ENCODE measurements around the gene TULP1. TPM values are rescaled to one million over a fixed set of nuclear protein-coding genes. Genes with fewer than 3 reads are reported as not detected.
"Not testable (repeated sequence)": the region's sequence is repeated elsewhere in the genome, so short reads cannot be mapped to it uniquely, and the experiment has no call there.

The TULP1 gene
- total RNA-seq, 1 experiment from 2014 or later = not detected

- H3K4me1 ChIP-seq (ENCODE audit: control insufficient read depth in 1 of 2, insufficient read depth in 2 of 2, low read length in 2 of 2); BruUV-seq (replicated peaks); POLR2A ChIA-PET; H2AFZ ChIP-seq (ENCODE audit: low read depth, low read length, poor library complexity, severe bottlenecking); H3K79me2 ChIP-seq (ENCODE audit: insufficient read depth, low read length); H3K36me3 ChIP-seq (ENCODE audit: control insufficient read depth in 1 of 2, insufficient read depth in 2 of 2, low read length in 2 of 2); H3K27me3 ChIP-seq (ENCODE audit: insufficient read depth, low read length); H3K9me2 ChIP-seq (ENCODE audit: insufficient read depth); H3K4me3 ChIP-seq (replicated peaks in 1 of 2; ENCODE audit: low read depth in 1 of 2, low read length in 2 of 2); H4K20me1 ChIP-seq (ENCODE audit: insufficient read depth); H3K9ac ChIP-seq (ENCODE audit: low read length); H3K27ac ChIP-seq (ENCODE audit: low read depth, low read length); H3K4me2 ChIP-seq (ENCODE audit: low read length); intact Hi-C loops (cut with micrococcal nuclease); DNase-seq (ENCODE audit: low read depth, low spot score); H3K9me3 ChIP-seq (ENCODE audit: control insufficient read depth in 1 of 2, insufficient read depth in 1 of 2, low read depth in 1 of 2, low read length in 2 of 2); RAD21 ChIA-PET (ENCODE audit: low non-redundant PET in 1 of 2, low total read pairs in 2 of 2, uncharacterized antibody in 2 of 2, unreplicated experiment in 2 of 2): not testable (repeated sequence)
- ATAC-seq = peak; percentile 64
- CTCF ChIA-PET = interaction anchor here (0.7 kb wide), 1 partner anchor 253 kb away, joined by 4 read pairs; no protein-coding TSS in a partner anchor
- TF ChIP-seq CBX3 (IDR thresholded peaks at IDR 0.05; ENCODE audit: low read depth) (peak; percentile 40; the same call in 1 of the 2 replicates), RAD21 (IDR thresholded peaks at IDR 0.05; ENCODE audit: low read depth) (peak; percentile 66)
Measured at GRCh38 chr6:35515939-35516338, 3.2 kb upstream of the TULP1 start.

DNA sequence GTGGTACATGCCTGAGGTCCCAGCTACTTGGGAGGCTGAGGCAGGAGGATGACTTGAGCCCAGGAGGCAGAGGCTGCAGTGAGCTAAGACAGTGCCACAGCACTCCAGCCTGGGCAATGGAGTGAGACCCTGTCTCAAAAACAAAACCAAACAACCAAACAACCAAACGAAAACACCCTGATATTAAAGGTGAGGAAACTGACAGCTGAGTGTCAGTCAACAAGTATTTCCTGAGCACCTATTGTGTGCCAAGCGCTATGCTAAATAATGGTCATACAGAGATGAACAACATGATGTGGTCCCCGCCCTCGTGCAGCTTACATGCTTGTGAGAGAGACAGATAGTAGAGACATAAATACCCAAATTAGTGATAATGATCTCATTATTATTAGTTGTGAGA, 1.9 kb upstream of the TULP1 start:
- Histone ChIP-seq H3K4me2 (ENCODE audit: low read length) (no peak overlapping the region), H3K36me3 (ENCODE audit: control insufficient read depth in 1 of 2, insufficient read depth in 2 of 2, low read length in 2 of 2) (no peaks in the 10 kb centered on the region), H3K9me3 (ENCODE audit: control insufficient read depth in 1 of 2, insufficient read depth in 1 of 2, low read depth in 1 of 2, low read length in 2 of 2) (no peaks in the 10 kb centered on the region), H3K9ac (ENCODE audit: low read length) (no peak overlapping the region), H3K4me3 (replicated peaks in 1 of 2; ENCODE audit: low read depth in 1 of 2, low read length in 2 of 2) (no peak overlapping the region), H3K27ac (ENCODE audit: low read depth, low read length) (no peak overlapping the region), H3K79me2 (ENCODE audit: insufficient read depth, low read length) (no peaks in the 10 kb centered on the region), H3K27me3 (ENCODE audit: insufficient read depth, low read length) (no peaks in the 10 kb centered on the region), H4K20me1 (ENCODE audit: insufficient read depth) (no peaks in the 10 kb centered on the region), H2AFZ (ENCODE audit: low read depth, low read length, poor library complexity, severe bottlenecking) (no peak overlapping the region), H3K4me1 (ENCODE audit: control insufficient read depth in 1 of 2, insufficient read depth in 2 of 2, low read length in 2 of 2) (peaks cover 0 to 1% of the 10 kb centered on the region in 2 experiments; a peak in 2 of 4 replicates), H3K9me2 (ENCODE audit: insufficient read depth) (no peaks in the 10 kb centered on the region)
- no peak for TF ChIP-seq EZH2phosphoT487 (IDR thresholded peaks at IDR 0.05; ENCODE audit: borderline replicate concordance)
- no peak for TF ChIP-seq YY1 (IDR thresholded peaks at IDR 0.05; ENCODE audit: extremely low read depth, insufficient replicate concordance, low read depth, low read length)
- TF ChIP-seq SP1 (IDR thresholded peaks at IDR 0.05; ENCODE audit: low read depth) = no peak
- no peak for TF ChIP-seq CTCF (IDR thresholded peaks at IDR 0.05 in 2 of 3, conservative IDR thresholded peaks at IDR 0.05 in 1 of 3; ENCODE audit: borderline replicate concordance in 1 of 3, insufficient read depth in 1 of 3, low read depth in 2 of 3, low read length in 2 of 3)
- no peak for TF ChIP-seq ELF1 (IDR thresholded peaks at IDR 0.05; ENCODE audit: borderline replicate concordance, low read depth)
- no peak for TF ChIP-seq CEBPB (IDR thresholded peaks at IDR 0.05; ENCODE audit: low read depth)
- no peak for TF ChIP-seq EGR1 (IDR thresholded peaks at IDR 0.05; ENCODE audit: low read depth)
- DNase-seq (ENCODE audit: low read depth, low spot score) (no peak), ATAC-seq (no peak)
- RAD21 ChIA-PET (ENCODE audit: low non-redundant PET in 1 of 2, low total read pairs in 2 of 2, uncharacterized antibody in 2 of 2, unreplicated experiment in 2 of 2) = no interaction called here
- intact Hi-C loops (cut with micrococcal nuclease) = no loop called here
- CTCF ChIA-PET = interaction anchor here (1.0 kb wide), 1 partner anchor 8 kb away, joined by 6 read pairs; no protein-coding TSS in a partner anchor
- no TSS peak for BruUV-seq (replicated peaks)
- POLR2A ChIA-PET = no interaction called here

All from HCT116 (cell line).